Suprapubic skin (tissue), 4 donors: ENCODE results near the gene SCD5.

Source experiments
- CTCF ChIP-seq, 2 donors: fragments of 200-600 bp in 1 of 2; fragments of 450-650 bp in 1 of 2; sonication (generic) in 1 of 2; IDR thresholded peaks; one replicate each; pipeline ENCODE4 v1.5.1; 2016 to 2019; ENCODE audit warnings: antibody characterized with exemption in 2 of 2, mild to moderate bottlenecking in 1 of 2, moderate library complexity in 1 of 2
- EP300 ChIP-seq: sonication (generic); formaldehyde crosslinking; IDR thresholded peaks from one replicate; pipeline ENCODE4 v1.6.1; 2017; ENCODE audit warnings: antibody characterized with exemption
- POLR2A ChIP-seq, 2 donors: fragments of 450-650 bp; IDR thresholded peaks; one replicate each; pipeline ENCODE4 v1.6.1; 2017; ENCODE audit warnings: antibody characterized with exemption in 2 of 2, mild to moderate bottlenecking in 2 of 2, moderate library complexity in 2 of 2
- POLR2AphosphoS5 ChIP-seq, 3 donors: sonication (generic); formaldehyde crosslinking; IDR thresholded peaks; one replicate each; pipeline ENCODE4 v1.6.1; 2017; ENCODE audit warnings: antibody characterized with exemption in 3 of 3

DNA sequence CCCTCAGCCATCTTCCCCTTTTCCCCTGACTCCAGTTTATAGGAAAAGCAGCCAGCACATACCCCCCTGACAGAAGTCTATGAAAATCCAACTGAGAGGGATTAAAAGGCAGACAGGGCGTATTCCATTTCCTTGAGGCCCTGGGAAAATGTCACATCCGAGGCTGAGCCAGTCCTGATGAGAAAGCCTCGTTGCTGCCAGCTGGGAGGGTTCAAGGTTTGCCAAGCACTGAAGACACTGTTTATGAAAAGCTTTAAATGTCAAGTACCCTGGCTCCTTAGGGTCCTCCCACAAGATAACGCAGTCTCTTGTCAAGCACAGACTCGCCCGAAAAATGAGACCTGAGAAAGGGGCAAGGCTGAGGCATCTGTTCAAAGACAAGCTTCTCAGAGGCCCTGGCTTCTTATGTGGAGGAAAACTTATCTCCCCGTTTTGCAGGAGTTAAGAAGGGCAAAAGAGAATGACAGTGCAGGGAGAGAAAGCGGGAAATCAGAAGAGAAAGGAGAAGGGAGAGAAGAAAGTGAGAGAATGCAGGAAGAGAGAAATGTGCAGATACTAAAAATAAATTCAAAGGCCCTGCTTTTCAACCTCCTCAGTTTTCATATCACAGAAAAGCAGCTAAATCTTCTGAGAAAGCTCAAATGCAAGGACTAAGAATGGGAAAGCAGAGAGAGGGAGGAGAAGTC lies 44.7 kb downstream of the SCD5 start:
- no peak for TF ChIP-seq EP300
- no peak for TF ChIP-seq CTCF (IDR thresholded peaks at IDR 0.05)
- no peak for TF ChIP-seq POLR2A (IDR thresholded peaks at IDR 0.05)
- no peak for TF ChIP-seq POLR2AphosphoS5 (IDR thresholded peaks at IDR 0.05)
